Ammon's horn (tissue), 1 donor: ENCODE measurements around the gene PTPRZ1.

Experiments used
- DNase-seq: peaks from one replicate; pipeline ENCODE4 v3.0.0-alpha.2; 2016; ENCODE audit warnings: low spot score

Gene PTPRZ1

DNA sequence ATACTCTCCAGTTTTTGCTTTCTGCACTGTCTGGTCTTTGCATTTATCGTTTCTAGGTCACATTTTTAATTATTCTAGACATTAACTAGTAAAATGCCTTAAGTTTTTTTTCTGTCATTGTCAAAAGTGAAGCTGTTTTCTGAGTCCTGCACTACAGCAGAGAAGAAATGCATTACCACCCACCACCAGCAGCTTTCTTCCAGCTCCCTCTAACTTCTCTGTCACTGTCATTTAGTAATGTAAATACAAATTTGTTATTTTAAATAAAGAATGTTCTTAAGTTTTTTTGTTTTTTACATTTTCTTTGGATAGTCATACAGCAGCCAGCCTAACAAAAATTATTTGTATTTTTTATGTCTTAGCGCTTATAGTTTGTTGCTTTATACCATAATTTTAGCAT lies 18.8 kb downstream of the PTPRZ1 start:
- no peak for DNase-seq

DNA sequence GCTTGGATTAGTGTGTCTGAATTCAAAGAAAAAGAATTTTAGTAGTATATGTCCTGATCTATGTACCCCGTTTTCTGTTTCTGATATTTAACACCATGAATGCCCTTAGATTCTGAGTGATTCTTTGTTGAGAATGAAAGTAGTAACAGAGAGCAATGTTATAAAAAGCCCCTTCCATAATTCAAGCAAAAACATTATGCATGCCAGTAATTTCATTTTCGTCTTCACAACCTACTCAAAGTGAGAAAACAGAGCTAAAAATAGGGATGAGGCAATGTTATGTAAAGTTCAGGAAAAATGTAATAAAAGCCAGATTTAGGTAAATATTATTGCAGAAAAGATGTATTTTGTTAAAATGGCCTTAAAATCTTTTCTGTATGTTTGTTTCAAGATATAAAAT lies 28.1 kb downstream of the PTPRZ1 start:
- no peak for DNase-seq

DNA sequence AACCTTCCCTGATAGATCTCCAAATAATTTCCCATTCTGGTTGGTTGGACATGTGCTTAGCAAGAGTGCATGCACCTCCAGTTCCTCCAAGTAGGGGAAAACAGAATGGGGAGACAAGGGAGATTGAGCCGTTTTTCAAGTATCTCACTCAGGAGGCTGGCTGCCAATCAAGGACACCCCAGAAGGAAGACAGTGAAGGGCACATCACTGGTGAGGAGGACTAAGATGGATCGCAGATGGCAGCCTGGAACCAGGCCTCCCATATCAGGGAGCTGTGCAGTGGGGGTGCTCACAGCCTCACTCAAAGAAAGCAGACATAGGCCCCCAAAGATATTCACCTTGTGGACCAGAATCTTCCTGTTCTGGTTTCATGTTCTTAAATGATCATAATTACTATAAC lies 31.2 kb downstream of the PTPRZ1 start:
- no peak for DNase-seq

DNA sequence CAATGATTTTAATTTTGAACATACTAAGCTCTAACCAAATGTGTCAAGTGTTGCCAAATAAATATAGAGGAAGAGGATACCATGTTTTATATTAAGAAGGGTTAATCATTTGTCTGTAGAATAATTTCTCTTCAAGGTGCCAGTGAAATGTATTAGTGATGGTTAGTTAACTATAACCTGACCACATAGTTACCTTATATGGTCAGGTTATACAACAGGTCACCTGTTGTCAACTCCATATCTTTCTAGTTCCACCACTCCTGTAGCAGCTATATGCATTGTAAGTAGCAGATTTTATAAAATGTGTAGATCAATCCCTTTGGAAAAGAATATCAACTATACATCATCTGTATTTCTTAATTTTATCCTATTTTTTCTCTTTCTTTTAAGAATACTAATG lies 35.1 kb downstream of the PTPRZ1 start:
- no peak for DNase-seq

GRCh38 chr7:121909716-121910345 lies 36.9 kb downstream of the PTPRZ1 start:
- DNase-seq = no peak

DNA sequence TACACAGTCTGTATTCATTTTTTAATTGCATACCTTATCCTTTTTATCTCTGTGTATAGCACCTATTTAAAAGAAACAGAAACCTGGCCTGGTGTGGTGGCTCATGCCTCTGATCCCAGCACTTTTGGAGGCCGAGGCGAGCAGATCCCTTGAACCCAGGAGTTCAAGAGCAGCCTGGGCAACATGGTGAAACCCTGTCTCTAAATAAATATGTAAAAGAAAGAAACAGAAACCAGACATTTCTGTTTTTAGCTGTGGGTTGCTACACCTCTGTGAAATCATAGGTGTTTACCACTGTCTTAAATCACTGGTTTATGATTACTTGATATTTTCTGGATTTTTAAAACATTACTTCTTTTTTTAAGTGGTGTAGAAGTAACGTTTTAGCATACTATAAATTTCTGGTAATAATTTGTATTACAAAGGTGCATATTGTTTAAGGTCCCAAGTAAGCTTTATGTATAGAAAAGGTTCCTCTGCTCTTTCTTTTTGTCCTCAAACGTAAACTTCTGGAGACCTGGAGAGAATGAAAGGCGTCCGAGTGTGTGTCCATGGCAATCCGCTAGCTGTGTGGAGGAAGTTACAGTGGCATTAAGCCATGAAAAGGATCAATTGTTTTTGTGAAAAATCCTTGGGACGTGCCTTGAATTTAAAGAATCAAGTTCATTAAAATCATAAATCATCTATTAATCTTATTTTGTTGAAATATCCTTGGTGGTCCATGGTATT lies 41.1 kb downstream of the PTPRZ1 start:
- no peak for DNase-seq

DNA sequence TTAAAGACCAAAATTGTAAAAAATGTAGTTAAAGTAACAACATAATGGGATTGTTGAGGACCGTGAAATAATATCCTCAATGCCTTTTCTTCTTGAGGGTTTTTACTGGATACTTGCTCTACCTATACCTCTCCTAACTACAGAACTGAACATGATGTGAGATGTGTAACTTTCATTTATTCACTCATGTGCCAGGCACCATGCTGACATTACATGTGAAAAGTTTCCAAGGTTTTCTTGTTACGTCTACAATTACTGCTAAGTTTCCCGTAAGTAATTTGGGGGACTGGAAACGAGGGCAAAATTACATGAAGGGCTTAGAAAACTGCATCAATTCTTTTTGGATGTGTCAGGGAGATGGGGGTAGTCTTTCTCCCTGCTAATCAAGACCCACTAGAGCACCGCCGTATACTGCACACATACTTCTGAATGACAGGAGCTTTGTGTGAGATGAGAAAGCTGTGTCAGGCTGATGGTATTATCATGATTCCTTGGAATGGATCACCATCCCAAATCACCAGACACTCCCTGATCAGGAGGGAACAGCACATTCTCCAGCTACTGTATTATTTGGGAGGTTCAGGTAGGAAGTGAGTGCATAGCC lies 41.8 kb downstream of the PTPRZ1 start:
- no peak for DNase-seq

GRCh38 chr7:121916211-121916610 lies 43.2 kb downstream of the PTPRZ1 start:
- no peak for DNase-seq

GRCh38 chr7:121919986-121920385 lies 47.0 kb downstream of the PTPRZ1 start:
- DNase-seq = no peak

DNA sequence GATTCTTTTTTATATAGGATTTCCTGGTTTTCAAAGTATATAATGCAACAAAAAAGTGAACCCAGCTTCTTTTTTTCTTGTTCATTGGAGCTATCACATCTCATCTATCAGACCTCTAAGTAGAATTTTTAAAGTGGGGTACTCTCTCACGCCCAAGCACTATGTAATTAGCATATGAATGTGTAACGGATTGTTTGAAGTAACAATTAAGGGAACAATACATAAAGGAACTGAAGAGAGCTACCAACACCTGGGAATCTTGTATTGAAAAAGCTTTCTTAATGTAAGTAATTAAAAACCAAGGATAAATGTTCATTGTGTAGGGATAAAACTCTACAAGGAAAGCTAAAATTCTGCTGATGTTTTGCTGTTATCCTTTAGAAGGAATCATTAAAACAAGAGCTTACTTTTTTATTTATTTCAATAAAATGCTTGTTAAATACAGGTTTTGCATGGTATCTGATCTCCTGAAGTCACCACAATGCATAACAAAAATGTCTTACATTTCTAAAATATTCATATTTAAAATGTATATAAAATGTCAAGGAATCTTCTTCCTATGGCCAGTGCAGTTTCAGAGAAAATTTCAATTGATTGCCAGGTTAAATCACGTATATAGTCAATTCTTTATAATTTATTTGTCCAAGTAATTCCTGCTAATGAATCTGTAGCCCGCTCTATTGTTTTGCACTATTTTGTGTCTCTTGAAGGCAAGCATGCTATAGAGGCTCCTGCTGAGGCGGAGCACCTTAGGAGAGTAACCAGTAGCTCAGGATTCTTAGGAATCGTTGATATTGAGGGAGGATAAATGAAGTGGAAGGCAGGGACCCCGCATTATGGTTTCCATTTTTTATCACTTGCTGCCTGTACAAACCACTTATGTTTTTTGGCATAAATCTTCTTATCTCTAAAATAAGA lies 51.6 kb downstream of the PTPRZ1 start:
- no peak for DNase-seq

GRCh38 chr7:121931149-121931902 lies 58.4 kb downstream of the PTPRZ1 start:
- DNase-seq = no peak

DNA sequence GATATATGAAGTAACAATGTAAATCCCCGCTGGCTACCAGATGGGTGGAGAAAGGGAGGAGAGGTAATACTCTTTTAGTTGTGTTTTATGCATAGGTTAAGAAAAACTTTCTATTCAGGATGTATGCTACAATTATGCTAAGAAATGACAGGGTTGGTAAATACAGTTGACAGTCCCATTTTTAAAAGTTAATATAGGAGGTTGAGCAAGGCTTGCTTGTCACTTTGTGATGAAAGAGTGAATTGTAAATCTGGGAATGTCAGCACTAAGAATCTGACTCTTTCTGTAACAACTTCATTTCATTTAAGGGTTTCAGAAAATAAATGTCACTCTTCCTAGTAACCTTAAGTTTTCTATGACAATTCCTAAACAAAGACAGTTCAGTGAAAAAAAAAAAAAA lies 59.8 kb downstream of the PTPRZ1 start:
- no peak for DNase-seq

GRCh38 chr7:121936951-121937623 lies 64.1 kb downstream of the PTPRZ1 start:
- no peak for DNase-seq

- DNase-seq = no peak
Observed at GRCh38 chr7:121938429-121938996, 65.6 kb downstream of the PTPRZ1 start.

GRCh38 chr7:121940918-121941317 lies 68.0 kb downstream of the PTPRZ1 start:
- DNase-seq = no peak

GRCh38 chr7:121941830-121942229 lies 68.9 kb downstream of the PTPRZ1 start:
- no peak for DNase-seq

DNA sequence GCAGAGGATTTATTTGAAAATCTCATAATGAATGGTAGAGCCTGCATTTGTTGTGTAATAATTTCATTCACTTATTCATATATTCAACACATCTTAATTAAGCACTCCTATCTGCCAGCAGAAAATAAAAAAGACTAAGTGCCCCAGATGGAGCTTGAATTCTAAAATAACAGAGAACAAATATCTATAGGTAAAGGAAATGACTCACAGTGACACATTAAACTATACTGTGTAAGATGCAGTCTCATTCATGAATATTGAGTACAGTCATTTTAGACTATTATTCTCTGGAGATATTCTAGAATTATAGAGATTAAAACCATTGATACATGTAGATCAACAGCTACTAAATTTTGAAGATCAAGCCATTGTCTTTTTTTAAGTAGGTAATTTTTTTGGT lies 72.1 kb downstream of the PTPRZ1 start:
- no peak for DNase-seq

DNA sequence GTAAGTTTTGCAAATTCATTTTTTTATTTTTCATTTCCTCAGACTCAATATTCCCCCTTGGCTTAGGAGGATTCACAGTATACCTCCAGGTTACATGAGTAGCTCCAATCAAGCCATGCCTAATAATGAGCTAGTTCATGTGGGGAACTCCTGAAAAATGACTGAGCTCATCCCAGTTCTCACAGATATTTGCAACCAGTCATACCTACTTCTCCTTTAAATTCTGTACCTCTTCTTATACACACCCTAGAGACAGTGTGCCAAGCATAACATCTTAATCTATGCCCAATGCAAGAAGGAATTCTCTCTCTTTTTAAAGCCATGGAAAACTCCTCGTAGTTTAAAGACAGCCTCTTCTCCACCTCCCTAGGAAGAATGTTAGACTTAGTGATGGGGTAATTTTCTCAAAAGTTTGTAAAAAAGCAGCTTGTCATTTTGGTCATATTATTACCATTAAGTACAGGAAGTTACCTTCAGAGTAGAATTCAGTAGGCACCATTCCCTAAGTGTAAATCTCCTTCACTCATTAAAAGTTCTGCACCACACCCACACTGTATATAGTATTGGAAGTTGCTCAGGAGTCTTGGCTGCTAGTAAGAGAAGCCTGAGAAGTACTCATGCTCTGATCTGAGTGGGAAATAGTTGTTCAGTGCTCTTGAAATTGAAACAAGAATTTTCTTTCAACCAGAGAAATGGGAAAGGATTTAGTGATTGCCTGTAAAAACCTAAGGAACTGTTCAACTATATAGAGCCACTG lies 72.7 kb downstream of the PTPRZ1 start:
- DNase-seq = no peak

DNA sequence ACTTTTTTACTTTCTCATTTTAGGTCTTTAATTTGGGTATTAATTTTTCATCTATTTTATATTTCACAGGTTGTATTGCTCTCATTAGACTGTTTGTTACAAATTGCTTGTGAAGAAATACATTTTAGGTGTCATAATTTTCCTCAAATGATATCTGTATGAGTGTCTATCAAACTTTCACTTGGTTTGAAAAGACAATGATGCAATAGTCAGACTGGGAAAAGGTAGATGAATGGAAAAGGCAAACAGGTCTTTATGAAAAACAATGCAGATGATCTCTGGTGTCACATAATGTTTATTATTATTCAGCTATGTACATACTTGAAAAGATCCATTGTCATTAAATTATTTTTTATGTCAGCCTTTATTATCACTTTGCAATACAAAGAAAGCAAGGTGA lies 80.2 kb downstream of the PTPRZ1 start:
- no peak for DNase-seq

GRCh38 chr7:121953601-121954000 lies 80.6 kb downstream of the PTPRZ1 start:
- no peak for DNase-seq
